GM21526 (cell line): Measurements from ENCODE around the gene FA2H.
A peak's percentile ranks its signal among the peaks of the same experiment; 100 is the strongest.
"Not testable (repeated sequence)": the region's sequence is repeated elsewhere in the genome, so short reads cannot be mapped to it uniquely, and the experiment has no call there.

Source experiments
- ATAC-seq: cut with Tn5 transposase; IDR thresholded peaks from one replicate; pipeline ENCODE4 v1.9.1; 2021; ENCODE audit warnings: moderate library complexity; ENCODE audit not compliant: unreplicated experiment, low FRiP score

Gene FA2H

DNA sequence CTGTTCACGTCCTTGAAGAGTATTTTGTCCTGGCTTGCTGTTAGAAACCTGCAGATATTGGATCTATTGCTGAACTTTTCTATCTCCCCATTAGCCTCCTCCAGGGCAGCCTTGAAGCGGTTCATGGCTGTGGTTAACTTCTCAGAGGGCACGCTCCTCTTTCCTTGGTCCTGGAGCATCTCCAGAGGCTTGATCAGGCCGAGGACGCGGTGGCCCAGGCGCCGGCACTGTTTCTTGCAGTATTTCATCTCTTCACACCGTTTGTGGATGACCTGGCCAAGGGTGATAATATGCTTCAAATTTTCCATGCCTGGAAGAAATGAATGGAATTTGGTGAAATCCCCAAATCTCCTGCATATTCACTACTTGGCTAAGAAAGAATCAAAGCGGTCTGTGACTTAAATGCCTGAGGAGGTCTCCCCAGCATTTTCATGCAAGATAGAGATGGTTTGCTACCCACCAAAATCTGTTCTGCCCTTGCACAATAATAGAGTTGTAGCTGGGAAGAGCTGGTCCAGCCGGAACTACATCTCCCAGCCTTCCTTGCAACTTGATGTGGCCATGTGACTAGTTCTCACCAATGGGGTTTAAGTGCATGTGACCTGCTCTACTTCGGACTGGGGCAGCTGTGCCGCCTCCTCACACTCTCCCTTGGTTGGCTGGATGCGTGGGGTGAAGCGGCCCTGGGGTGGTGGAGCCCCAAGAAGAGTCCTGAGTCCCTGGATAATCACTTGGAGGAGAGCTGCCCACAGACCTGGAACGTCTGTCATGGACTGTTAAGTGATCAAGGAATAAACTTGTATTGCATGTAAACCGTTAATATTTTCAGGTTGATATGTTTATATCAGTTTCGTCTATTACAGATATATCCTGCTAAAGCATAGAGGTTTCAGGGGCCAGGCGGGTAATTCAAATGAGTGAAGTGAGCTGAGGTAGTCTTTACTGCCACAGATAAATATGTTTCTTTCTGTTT is 78.9 kb downstream of the FA2H start:
- ATAC-seq, result peak; percentile 72

DNA sequence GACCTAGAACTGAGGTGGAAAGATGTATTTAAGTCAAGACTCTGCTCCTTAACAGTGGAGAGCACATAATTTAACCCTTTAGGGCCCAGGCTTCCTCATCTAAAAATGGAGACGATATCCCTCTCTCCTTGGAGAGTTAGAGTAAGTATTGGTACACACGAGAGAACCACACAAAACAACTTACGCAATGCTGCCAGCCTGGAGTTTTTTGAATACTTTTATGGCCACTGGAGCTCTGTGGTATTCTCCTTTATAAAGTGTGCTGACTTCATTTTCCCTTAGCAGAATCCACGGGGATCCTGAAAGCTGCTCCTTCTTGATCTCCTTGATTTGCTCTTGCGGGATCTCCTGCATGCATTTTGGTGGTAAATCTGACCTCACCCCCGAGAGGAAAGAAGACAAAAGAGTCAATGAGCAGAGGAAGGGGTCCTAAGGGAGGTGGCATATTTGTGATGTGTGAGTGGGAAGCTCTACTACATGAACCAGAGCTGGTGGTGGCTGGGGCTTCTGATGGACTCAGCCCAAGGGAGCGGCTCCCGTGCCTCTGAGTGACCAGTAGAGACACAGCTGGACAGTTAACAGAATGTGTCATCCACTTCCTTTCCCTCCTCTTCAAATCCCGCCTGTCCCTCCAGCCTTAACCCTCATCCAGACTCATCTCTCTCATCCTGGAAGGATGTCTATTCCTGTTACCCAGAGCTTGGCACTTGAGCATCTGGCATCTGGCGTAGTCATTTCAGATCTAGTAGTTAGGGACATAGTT is 83.3 kb downstream of the FA2H start:
- no peak for ATAC-seq

DNA sequence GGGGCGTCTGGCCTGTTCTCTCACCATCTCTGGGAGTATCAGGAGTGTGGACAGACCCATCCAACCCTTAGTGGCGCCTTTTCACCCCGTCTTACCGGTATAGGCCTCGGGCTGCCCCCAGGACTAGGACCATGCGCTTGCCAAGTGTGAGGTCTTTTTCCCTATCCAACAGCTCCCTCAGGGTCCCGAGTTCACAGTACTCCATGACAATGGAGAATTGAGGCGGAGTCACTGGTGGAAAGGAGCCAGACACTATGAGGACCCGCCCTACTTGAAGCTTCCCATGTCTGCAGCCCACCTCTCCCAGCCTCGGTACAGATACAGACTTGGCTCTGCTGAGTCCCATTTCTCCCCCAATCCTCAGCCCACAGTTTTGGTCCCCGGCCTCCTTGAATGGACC is 92.1 kb downstream of the FA2H start:
- ATAC-seq, result no peak

DNA sequence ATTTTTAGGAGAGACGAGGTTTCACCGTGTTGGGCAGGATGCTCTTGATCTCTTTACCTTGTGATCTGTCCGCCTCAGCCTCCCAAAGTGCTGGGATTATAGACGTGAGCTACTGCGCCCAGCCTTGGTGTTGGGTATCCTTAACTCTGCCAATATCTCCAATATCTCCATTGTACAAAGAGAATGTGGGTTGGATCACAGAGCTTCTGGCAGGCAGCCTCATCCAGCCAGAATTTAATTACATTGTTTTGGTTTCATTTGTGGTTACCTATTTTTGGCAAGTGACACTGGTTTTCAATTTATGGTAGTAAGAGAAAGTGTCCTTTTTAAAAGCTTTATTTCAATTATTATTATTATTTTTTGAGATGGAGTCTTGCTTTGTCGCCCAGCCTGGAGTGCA is 93.9 kb downstream of the FA2H start:
- no peak for ATAC-seq

DNA sequence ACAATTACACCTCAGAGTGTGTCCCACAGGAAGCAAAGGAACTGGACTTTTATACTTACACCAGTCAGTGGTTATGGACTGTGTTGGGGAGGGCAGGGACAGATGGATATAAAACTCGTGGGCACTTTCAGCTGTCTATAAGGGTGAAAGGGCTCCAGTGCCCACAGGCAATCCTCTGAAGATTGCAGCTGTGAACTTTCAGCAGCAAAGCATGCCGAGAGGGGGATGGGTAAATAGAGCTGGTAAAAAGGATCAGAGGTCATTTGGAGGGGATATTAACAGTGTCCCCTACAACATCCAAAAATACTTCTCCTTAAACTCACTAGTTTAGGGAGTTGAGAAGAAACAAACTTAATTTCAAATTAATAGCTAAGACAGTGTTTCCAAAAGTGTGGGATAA is 94.6 kb downstream of the FA2H start:
- no peak for ATAC-seq

DNA sequence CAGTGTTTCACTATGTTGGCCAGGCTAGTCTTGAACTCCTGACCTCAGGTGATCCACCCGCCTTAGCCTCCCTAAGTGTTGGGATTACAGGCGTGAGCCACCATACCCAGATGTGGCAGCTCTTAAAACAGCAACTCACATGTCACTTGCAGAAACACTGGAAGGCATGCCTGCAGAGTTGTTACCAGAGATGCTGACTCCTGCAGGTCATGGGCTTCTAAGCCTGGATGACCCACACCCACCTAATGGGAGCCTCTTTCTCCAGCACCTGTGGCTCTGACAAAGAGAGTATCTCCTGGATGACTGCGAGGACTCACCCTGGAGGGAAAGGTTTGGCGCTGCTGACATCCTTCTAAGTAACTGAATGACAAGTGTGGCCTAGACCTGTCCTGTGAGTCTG is 96.8 kb downstream of the FA2H start:
- no peak for ATAC-seq

DNA sequence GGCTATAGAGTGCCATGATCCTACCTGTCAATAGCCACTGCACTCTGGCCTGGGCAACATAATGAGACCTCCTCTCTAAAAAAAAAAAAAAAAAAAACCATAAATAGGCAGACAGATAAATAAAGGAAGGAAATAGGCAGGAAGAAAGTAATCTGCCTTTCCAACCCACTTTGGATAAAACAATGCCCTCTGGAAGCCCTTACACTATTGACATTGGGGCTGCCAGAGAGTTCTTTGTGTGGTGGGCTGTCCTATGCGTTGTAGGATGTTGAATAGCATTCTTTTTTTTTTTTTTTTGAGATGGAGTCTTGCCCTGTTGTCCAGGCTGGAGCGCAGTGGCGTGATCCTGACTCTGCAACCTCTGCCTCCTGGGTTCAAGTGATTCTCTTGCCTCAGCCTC is 100.7 kb downstream of the FA2H start:
- ATAC-seq, result no peak

DNA sequence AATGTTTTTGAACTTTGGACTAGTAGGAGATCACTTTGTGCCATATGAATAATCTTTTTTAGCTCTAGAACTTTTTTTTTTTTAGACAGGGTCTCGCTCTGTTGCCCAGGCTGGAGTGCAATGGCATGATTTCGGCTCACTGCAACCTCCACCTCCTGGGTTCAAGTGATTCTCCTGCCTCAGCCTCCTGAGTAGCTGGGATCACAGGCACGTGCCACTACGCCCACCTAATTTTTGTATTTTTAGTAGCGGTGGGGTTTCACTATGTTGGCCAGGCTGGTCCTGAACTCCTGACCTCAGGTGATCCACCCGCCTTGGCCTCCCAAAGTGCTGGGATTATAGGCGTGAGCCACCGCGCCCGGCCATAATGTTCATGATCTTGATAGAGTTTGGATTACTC is 105.7 kb downstream of the FA2H start:
- ATAC-seq, result not testable (repeated sequence)

DNA sequence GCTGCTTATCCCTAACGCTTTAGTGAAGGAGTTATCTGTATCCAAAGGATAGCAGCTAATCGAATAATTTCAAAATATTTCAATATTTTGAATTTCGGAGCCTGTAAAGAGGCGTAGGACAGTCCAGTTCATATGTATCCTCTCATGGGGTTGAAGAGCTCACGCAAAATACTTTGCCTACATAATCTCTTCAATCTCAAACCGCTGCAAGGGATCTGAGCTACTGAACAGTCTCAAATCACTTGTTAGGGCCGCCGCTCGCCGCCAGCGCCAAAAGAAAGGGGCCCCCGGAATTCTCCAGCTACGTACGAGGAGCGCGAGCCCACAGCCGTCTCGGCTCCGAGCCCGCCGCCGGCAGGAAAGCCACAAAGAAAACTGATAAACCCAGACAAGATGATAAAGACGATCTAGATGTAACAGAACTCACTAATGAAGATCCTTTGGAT is 107.3 kb downstream of the FA2H start:
- no peak for ATAC-seq

DNA sequence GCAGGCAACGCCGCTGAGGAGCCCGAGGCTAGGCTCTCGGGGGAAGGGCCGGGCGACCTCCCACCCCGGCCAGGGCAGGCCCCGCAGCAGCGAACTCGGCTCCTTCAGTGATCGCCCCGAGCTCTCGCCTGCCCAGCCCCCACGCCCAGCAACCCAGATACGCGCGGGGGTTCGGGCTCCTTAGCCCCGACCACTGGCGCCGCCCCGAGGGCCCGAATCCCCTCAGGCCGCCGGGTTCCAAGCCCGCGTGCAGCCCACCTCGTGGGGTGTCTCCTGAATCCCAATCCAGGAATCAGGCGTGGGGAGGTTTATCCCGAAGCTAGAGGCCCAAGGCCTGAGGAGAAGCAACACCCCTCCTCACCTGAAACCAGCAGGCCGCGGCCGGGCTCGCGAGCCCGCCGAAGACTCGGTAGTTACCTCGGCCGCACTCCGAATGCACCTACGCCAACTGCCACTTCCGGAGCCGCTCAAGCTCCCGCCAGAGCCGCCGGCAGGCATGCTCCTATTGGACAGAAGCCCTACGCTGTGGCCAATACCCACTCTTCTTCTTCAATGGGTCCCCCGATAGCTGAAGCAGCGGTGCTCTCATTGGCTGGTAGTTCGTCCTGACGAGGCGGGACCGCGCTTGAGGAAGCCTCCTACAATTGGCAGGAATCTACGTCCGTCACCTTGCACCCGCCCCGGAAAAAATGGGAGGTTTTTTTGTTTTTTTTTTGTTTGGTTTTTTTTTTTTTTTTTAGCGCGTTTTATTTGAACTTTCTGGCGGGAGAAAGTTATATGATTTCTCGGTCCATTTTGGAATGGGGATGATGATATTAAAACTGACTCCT is 108.0 kb downstream of the FA2H start, which contains the start of gene RFWD3:
TSS of gene RFWD3 (minus strand) at position 453 of the 830 bp plus-strand sequence. CDS start 5,428 bp downstream, outside the sequence.
- ATAC-seq, result peak; percentile 98

DNA sequence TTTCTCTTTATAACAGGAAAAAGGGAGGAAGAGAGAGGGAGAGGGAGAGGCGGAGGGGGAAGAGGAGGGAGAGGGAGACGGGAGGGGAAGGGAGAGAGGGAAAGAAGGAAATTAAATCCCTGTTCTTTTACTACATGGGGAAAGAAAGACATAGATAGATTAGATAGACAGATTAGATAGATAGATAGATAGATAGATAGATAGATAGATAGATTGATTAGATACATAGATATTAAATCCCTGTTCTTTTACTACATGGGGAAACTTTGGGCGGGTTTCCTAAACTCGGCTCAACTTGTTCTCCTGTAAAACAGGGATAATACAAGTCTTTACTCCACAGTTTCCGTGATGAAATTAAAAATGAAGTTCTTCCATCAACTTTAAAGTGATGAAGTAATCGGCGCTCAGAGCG is 108.6 kb downstream of the FA2H start:
- ATAC-seq, result no peak
